MM.1S (cell line): ENCODE results near the gene MEPE.

Source experiments
- CTCF ChIP-seq: fragments of 300-600 bp; sonication (generic); IDR thresholded peaks from 2 replicates; pipeline ENCODE4 v1.5.1; 2016; ENCODE audit warnings: antibody characterized with exemption, low read length, mixed read lengths
- EZH2 ChIP-seq: fragments of 300-600 bp; sonication (generic); optimal IDR thresholded peaks from 2 replicates; pipeline ENCODE3; 2017; ENCODE audit warnings: low read depth, mild to moderate bottlenecking, antibody characterized with exemption, low read length, mixed read lengths
- EZH2phosphoT487 ChIP-seq: fragments of 300-600 bp; sonication (generic); IDR thresholded peaks from 2 replicates; pipeline ENCODE4 v1.6.1; 2018; ENCODE audit warnings: antibody characterized with exemption, low read length

GRCh38 chr4:87834401-87834800 is 1.6 kb downstream of the MEPE start:
- no peak for TF ChIP-seq EZH2
- no peak for TF ChIP-seq CTCF
- no peak for TF ChIP-seq EZH2phosphoT487
